ENCODE measurements around the gene PAQR8. TPM values are rescaled to one million over a fixed set of nuclear protein-coding genes. Genes with fewer than 3 reads are reported as not detected.

Gene PAQR8
- total and polyA plus RNA-seq, 3 experiments from 2014 or later, result 10.2 to 17.9 (median 11.7) TPM

GRCh38 chr6:52415917-52416628, 54.1 kb downstream of the PAQR8 start:
- Mint-ChIP-seq H3K27me3 (peaks cover 0 to 3% of the 10 kb centered on the region in 2 donors), H3K4me1 (peaks cover 14 to 27% (median 22%) of the 10 kb centered on the region in 3 donors), H3K36me3 (no peaks in the 10 kb centered on the region), H3K27ac (peak overlapping the region in 3 of 8 donors; percentile 21 to 44 (median 40)), H3K9me3 (no peaks in the 10 kb centered on the region), H3K4me3 (peak overlapping the region in 1 of 7 donors; percentile 79)
- Histone ChIP-seq H3K27ac (ENCODE audit: low read depth, low read length) (no peak overlapping the region), H3K27me3 (ENCODE audit: insufficient read depth, low read length, poor library complexity, severe bottlenecking) (no peaks in the 10 kb centered on the region), H3K9me3 (ENCODE audit: low read length) (no peaks in the 10 kb centered on the region), H3K4me3 (ENCODE audit: low read length) (no peak overlapping the region), H3K4me1 (ENCODE audit: insufficient read depth, low read length) (peaks cover 24% of the 10 kb centered on the region), H3K36me3 (ENCODE audit: insufficient read depth, low read length) (no peaks in the 10 kb centered on the region)
- CTCF ChIA-PET, result interaction anchor here (0.8 to 5.7 kb wide), 15 partner anchors 8 to 249 kb away, joined by 3 to 40 read pairs (median 4); partner anchors contain the start of gene MCM3
- no peak for DNase-seq
- POLR2A ChIA-PET, result interaction anchor here (1.1 kb wide), 1 partner anchor 18 kb away, joined by 3 read pairs; no protein-coding TSS in a partner anchor

DNA sequence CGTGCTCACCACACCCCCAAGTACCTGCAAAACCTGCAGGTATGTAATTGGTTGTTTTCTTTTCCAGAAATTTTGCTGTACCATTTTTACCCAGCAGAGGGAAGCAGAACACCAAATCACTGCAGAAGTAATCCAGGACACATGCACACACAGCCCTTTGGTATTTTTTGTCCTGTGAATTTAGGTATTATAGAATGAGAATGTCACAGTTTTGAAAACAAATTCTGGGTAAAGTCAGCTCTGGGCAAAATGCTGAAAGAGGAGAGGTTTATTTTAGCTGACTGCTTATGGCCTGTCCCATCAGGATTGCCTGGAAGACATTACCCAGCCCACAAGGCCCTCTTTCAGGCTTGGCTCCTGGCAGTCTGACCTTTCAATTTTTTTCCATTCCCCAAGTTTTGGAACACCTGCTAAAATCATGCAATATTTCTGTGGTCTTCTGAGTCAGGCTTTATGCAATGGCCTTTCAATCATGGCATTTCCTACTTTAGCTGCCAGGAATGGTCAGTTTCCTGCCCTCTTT, 54.7 kb downstream of the PAQR8 start:
- H3K27me3 Mint-ChIP-seq, result peaks cover 0 to 3% of the 10 kb centered on the region in 2 donors
- Histone ChIP-seq H3K36me3 (ENCODE audit: insufficient read depth, low read length) (no peaks in the 10 kb centered on the region), H3K9me3 (ENCODE audit: low read length) (no peaks in the 10 kb centered on the region), H3K27me3 (ENCODE audit: insufficient read depth, low read length, poor library complexity, severe bottlenecking) (no peaks in the 10 kb centered on the region), H3K4me3 (ENCODE audit: low read length) (no peak overlapping the region), H3K4me1 (ENCODE audit: insufficient read depth, low read length) (peaks cover 24% of the 10 kb centered on the region), H3K27ac (ENCODE audit: low read depth, low read length) (no peak overlapping the region)
- peaks cover 14 to 27% (median 22%) of the 10 kb centered on the region in 3 donors for H3K4me1 Mint-ChIP-seq
- H3K27ac Mint-ChIP-seq, result peak overlapping the region in 3 of 8 donors; percentile 21 to 44 (median 40)
- peak overlapping the region in 2 of 7 donors; percentile 41 to 79 for H3K4me3 Mint-ChIP-seq
- ChIA-PET CTCF (interaction anchor here (0.6 to 5.7 kb wide), 12 partner anchors 8 to 248 kb away, joined by 3 to 40 read pairs (median 5); partner anchors contain the start of genes MCM3 and TRAM2), POLR2A (no interaction called here)
- no peaks in the 10 kb centered on the region for H3K36me3 Mint-ChIP-seq
- peak in 4 of 5 donors; percentile 16 to 71 (median 62) for DNase-seq
- H3K9me3 Mint-ChIP-seq, result no peaks in the 10 kb centered on the region

DNA sequence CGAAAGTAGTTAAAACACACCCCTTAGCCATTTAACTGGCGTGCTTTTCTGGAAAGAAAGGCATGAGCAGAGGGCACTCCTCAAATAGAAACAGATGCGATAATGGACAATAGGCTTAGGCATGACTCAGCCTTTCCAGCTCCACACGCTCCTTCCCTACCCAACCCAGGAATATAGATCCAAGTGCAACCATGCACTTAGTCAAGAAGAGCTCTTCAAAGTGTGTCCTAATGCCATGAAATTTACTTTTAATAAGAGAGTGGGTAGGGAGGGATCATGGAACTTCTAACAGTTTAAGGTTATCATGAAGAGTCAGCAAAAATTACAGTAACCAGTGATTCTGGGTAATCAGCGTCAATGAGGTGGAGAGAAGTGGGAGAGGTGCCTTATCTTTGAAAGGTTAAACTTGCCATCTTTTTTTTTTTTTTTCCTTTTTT, 55.7 kb downstream of the PAQR8 start:
- Mint-ChIP-seq H3K27ac (peak overlapping the region in 1 of 8 donors; percentile 35), H3K4me1 (peaks cover 14 to 23% (median 18%) of the 10 kb centered on the region in 3 donors), H3K9me3 (no peaks in the 10 kb centered on the region), H3K36me3 (no peaks in the 10 kb centered on the region), H3K27me3 (peaks cover 0 to 3% of the 10 kb centered on the region in 2 donors), H3K4me3 (peak overlapping the region in 2 of 7 donors; percentile 17 to 63)
- Histone ChIP-seq H3K4me1 (ENCODE audit: insufficient read depth, low read length) (peaks cover 24% of the 10 kb centered on the region), H3K27ac (ENCODE audit: low read depth, low read length) (no peak overlapping the region), H3K9me3 (ENCODE audit: low read length) (no peaks in the 10 kb centered on the region), H3K4me3 (ENCODE audit: low read length) (no peak overlapping the region), H3K36me3 (ENCODE audit: insufficient read depth, low read length) (no peaks in the 10 kb centered on the region), H3K27me3 (ENCODE audit: insufficient read depth, low read length, poor library complexity, severe bottlenecking) (no peaks in the 10 kb centered on the region)
- ChIA-PET POLR2A (no interaction called here), CTCF (interaction anchor here (1.7 to 5.7 kb wide), 3 partner anchors 234 to 247 kb away, joined by 7 to 40 read pairs (median 8); no protein-coding TSS in a partner anchor)
- no peak for DNase-seq

- ChIA-PET POLR2A (interaction anchor here (1.6 kb wide), 1 partner anchor 133 kb away, joined by 7 read pairs; the partner anchor contains the start of gene MCM3), CTCF (interaction anchor here (0.8 to 5.7 kb wide), 11 partner anchors 17 to 244 kb away, joined by 3 to 40 read pairs (median 4); partner anchors contain the start of gene MCM3)
- H3K27ac Mint-ChIP-seq, result no peak overlapping the region
These were observed 56.7 kb downstream of the PAQR8 start for GRCh38 chr6:52418606-52419005.

DNA sequence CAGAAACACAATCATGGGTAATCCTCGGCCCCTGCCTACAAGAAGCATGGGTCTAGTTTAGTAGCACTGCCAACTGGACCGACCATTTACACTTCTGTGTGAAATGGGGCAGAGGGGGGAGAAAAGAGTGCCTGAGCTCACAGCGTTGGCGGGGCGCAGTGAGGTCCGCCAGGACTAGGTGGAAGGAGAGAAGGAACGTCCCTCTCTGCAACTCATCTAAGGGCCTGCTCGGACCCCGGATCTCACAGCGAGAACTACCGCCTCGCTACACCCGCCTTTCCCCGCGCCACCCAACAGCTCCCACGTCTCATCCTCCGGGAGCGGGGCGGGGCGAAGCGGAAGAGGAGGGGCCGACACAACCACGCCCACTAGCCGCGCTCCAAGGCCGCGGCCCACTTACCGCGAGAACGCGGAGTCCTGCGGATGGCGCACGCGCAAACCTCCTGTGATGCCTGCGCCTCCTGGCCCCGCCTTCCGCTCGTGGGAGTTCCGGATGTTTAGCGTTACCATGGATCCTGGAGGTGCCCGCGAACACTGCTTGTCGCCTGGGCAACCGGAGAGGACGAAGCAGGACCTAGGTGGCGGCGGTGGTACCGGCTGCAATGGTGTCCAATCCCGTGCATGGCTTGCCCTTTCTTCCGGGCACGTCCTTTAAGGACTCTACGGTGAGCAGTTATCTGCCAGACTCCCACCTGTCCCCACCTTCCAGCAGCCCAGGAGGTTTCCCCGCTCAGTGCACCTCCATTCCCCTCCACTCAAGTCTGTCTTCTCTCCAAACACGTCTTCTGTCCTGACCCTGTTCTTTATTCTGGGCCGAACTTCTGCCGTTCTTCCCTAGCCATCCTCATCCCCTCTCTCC, 58.1 kb downstream of the PAQR8 start, which contains the start of gene EFHC1:
EFHC1 (plus strand) TSS at position 534 of the 859 bp plus-strand sequence; CDS start at position 603, 69 bp downstream.
- Histone ChIP-seq H3K27me3 (ENCODE audit: insufficient read depth, low read length, poor library complexity, severe bottlenecking) (no peaks in the 10 kb centered on the region), H3K4me1 (ENCODE audit: insufficient read depth, low read length) (peaks cover 24% of the 10 kb centered on the region), H3K27ac (ENCODE audit: low read depth, low read length) (peak within 1 kb of the TSS; percentile 85), H3K36me3 (ENCODE audit: insufficient read depth, low read length) (no peaks in the 10 kb centered on the region), H3K9me3 (ENCODE audit: low read length) (no peaks in the 10 kb centered on the region), H3K4me3 (ENCODE audit: low read length) (peak within 1 kb of the TSS; percentile 90)
- no peaks in the 10 kb centered on the region for H3K9me3 Mint-ChIP-seq
- POLR2A ChIA-PET, result interaction anchor here (1.6 kb wide), 1 partner anchor 135 kb away, joined by 7 read pairs; the partner anchor contains the start of gene MCM3
- CTCF ChIA-PET, result interaction anchor here (0.7 to 5.7 kb wide), 13 partner anchors 20 to 252 kb away, joined by 3 to 40 read pairs (median 5); partner anchors contain the start of gene MCM3
- no peaks in the 10 kb centered on the region for H3K36me3 Mint-ChIP-seq
- no peak within 1 kb of the TSS for H3K4me3 Mint-ChIP-seq
- DNase-seq, result peak; percentile 97 to 99 (median 97)
- H3K4me1 Mint-ChIP-seq, result peaks cover 14 to 21% (median 16%) of the 10 kb centered on the region in 3 donors
- H3K27me3 Mint-ChIP-seq, result peaks cover 0 to 3% of the 10 kb centered on the region in 2 donors
- H3K27ac Mint-ChIP-seq, result peak within 1 kb of the TSS in 2 of 8 donors; percentile 45 to 89

More at GRCh38 chr6:52418606-52419005, 56.7 kb downstream of the PAQR8 start:
- Mint-ChIP-seq H3K9me3 (no peaks in the 10 kb centered on the region), H3K36me3 (no peaks in the 10 kb centered on the region), H3K4me3 (peak overlapping the region in 5 of 7 donors; percentile 28 to 48 (median 40)), H3K27me3 (peaks cover 0 to 3% of the 10 kb centered on the region in 2 donors), H3K4me1 (peaks cover 14 to 21% (median 16%) of the 10 kb centered on the region in 3 donors)
- no peak overlapping the region for H3K27ac ChIP-seq (ENCODE audit: low read depth, low read length)
- no peaks in the 10 kb centered on the region for H3K27me3 ChIP-seq (ENCODE audit: insufficient read depth, low read length, poor library complexity, severe bottlenecking)
- H3K4me3 ChIP-seq (ENCODE audit: low read length), result no peak overlapping the region
- DNase-seq, result no peak
- no peaks in the 10 kb centered on the region for H3K36me3 ChIP-seq (ENCODE audit: insufficient read depth, low read length)
- peaks cover 24% of the 10 kb centered on the region for H3K4me1 ChIP-seq (ENCODE audit: insufficient read depth, low read length)
- no peaks in the 10 kb centered on the region for H3K9me3 ChIP-seq (ENCODE audit: low read length)

GRCh38 chr6:52420668-52421358, 58.9 kb downstream of the PAQR8 start:
- Mint-ChIP-seq H3K27ac (no peak overlapping the region), H3K4me1 (peaks cover 11 to 16% (median 12%) of the 10 kb centered on the region in 3 donors), H3K9me3 (no peaks in the 10 kb centered on the region), H3K36me3 (no peaks in the 10 kb centered on the region), H3K4me3 (no peak overlapping the region), H3K27me3 (peaks cover 0 to 3% of the 10 kb centered on the region in 2 donors)
- no peak for DNase-seq
- peak overlapping the region; percentile 90 for H3K4me3 ChIP-seq (ENCODE audit: low read length)
- H3K9me3 ChIP-seq (ENCODE audit: low read length), result no peaks in the 10 kb centered on the region
- ChIA-PET POLR2A (no interaction called here), CTCF (interaction anchor here (0.8 to 3.0 kb wide), 5 partner anchors 30 to 242 kb away, joined by 3 to 10 read pairs (median 3); partner anchors contain the start of gene PAQR8)
- no peaks in the 10 kb centered on the region for H3K36me3 ChIP-seq (ENCODE audit: insufficient read depth, low read length)
- H3K27ac ChIP-seq (ENCODE audit: low read depth, low read length), result peak overlapping the region; percentile 85
- peaks cover 24% of the 10 kb centered on the region for H3K4me1 ChIP-seq (ENCODE audit: insufficient read depth, low read length)
- no peaks in the 10 kb centered on the region for H3K27me3 ChIP-seq (ENCODE audit: insufficient read depth, low read length, poor library complexity, severe bottlenecking)

DNA sequence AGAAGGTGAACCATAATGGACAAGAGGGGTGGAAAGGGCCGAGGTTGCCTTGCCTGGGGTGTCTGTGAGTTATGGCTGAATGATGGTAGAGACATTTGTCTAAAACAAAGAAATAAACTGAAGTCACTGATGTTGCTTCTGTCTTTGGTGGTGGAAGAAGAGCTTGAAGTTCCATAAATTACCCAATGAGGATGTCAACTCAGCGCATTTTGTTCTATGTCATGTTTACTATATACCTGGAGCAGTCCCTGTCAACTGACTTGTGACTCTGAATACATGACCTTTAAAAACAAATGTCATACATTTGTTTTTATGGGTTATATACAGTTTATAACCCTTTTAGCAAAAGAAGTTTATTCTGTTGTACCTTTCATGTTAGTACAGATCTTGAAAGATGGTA, 60.2 kb downstream of the PAQR8 start:
- Mint-ChIP-seq H3K9me3 (no peaks in the 10 kb centered on the region), H3K4me1 (peaks cover 4 to 7% (median 7%) of the 10 kb centered on the region in 3 donors), H3K27ac (no peak overlapping the region), H3K36me3 (no peaks in the 10 kb centered on the region), H3K4me3 (no peak overlapping the region), H3K27me3 (peaks cover 0 to 3% of the 10 kb centered on the region in 2 donors)
- ChIA-PET CTCF (interaction anchor here (1.6 to 2.0 kb wide), 2 partner anchors 230 to 241 kb away, joined by 3 to 6 read pairs; no protein-coding TSS in a partner anchor), POLR2A (no interaction called here)
- H3K9me3 ChIP-seq (ENCODE audit: low read length), result no peaks in the 10 kb centered on the region
- DNase-seq, result no peak
- no peaks in the 10 kb centered on the region for H3K36me3 ChIP-seq (ENCODE audit: insufficient read depth, low read length)
- peaks cover 15% of the 10 kb centered on the region for H3K4me1 ChIP-seq (ENCODE audit: insufficient read depth, low read length)
- H3K27ac ChIP-seq (ENCODE audit: low read depth, low read length), result no peak overlapping the region
- no peak overlapping the region for H3K4me3 ChIP-seq (ENCODE audit: low read length)
- H3K27me3 ChIP-seq (ENCODE audit: insufficient read depth, low read length, poor library complexity, severe bottlenecking), result no peaks in the 10 kb centered on the region

All from CD8-positive, alpha-beta memory T cell (primary cell).